HG02623 (cell line): ENCODE data around the gene SLIT3.

ENCODE experiments used
- ATAC-seq: cut with Tn5 transposase; IDR thresholded peaks from one replicate; pipeline ENCODE4 v1.9.1; 2021; ENCODE audit warnings: moderate library complexity; ENCODE audit not compliant: unreplicated experiment

The SLIT3 gene

GRCh38 chr5:168975331-168975730 lies 325.6 kb downstream of the SLIT3 start:
- ATAC-seq = no peak

DNA sequence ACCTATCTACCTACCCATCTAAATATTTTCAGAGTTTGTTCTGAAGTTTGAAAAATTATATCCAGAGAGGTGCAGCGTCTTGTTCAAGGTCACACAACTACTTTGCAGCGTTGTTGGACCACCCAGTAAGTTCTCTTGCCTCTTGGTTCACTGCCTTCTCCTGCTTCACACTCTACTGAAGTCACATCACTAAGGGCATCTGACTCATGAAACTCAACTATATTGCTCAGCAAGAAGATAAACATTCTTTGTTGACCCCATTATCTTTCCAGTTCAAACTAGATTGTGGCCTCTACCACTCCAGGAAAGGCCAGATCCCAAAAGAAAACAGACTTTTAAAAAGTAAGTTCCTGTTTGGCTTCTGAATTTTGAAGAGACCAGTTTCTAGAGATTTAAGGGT lies 326.9 kb downstream of the SLIT3 start:
- no peak for ATAC-seq

- no peak for ATAC-seq
These were observed 328.2 kb downstream of the SLIT3 start for GRCh38 chr5:168972731-168973130.

DNA sequence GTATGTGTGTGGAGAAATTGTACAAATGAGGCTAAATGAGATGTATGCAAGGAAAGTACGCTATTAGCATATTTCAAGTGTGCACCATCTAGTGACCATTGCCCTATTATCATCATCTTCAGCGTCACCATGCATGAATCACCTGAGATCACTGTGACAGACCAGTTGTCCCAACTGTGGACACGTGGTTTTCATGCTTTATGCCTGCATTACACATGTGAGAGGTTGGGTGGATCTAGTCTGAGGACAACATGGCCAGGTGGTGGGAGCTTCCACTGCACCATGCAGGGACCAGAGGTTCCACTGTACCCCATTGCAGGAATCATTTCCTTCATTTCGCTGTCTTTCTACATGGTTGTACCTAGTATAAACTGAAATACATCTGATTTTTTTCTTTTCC lies 329.8 kb downstream of the SLIT3 start:
- no peak for ATAC-seq

GRCh38 chr5:168969326-168969886 lies 331.5 kb downstream of the SLIT3 start:
- no peak for ATAC-seq

GRCh38 chr5:168967882-168968620 lies 332.9 kb downstream of the SLIT3 start:
- no peak for ATAC-seq

- ATAC-seq = no peak
These were observed 335.3 kb downstream of the SLIT3 start for GRCh38 chr5:168965638-168966037.

DNA sequence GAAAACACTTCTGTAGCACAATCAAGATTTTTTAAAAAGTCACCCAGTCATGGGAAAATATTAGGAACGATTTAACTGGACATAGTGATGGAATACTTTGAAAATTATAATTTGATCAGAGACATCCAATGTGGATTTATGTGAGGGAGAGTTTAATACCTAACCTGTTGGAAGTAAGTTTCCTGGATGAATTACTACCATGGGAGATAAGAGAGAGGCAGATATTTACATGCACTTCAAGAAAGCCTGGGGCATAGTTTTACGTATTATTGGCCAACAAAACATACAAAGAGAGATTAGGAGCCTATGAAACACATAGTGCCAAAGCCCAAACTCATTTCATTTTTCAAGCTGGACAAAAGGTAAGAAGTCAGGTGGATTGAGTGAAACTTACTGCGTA lies 336.8 kb downstream of the SLIT3 start:
- no peak for ATAC-seq

- no peak for ATAC-seq
These were observed 338.6 kb downstream of the SLIT3 start for GRCh38 chr5:168962306-168962705.

- ATAC-seq = no peak
These were observed 339.3 kb downstream of the SLIT3 start for GRCh38 chr5:168961681-168962080.

- no peak for ATAC-seq
These were observed 340.4 kb downstream of the SLIT3 start for GRCh38 chr5:168960497-168960896.

DNA sequence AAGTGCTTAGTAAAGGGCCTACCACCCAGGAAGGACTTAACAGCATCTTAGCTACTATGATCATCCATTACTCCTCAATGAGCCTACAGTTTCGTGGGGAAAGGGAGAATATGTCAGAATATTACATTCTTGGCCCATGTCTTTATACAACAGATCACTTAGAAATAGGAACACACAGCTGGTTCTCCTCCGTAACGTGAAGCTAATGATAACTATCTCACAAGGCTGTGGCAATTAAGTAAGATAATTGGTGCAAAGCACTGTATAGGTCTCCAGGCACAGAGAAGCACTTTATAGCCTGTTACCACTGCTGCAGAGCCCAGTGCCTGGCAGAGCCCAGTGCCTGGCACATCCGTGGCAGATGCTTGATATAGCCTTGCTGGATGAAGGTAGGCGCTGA lies 347.6 kb downstream of the SLIT3 start:
- no peak for ATAC-seq

DNA sequence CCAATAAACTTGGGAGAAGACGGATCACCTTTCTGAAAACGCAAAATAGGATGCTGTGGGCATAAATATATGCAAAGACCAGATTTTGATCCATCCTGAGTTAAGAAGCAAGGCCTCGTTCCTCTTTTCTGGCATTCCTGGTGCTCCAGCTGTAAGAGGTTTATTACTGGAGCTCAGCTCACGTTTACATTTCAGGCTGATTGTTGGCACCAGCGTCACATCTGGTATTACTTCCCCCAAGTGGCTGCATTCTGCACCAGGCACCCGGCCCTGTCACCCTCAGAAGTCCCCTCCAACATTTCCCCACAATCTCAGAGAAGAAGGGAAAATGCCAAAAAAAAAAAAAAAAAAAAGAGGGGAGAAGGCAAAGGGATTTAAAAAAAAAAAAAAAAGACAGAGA lies 348.7 kb downstream of the SLIT3 start:
- no peak for ATAC-seq

DNA sequence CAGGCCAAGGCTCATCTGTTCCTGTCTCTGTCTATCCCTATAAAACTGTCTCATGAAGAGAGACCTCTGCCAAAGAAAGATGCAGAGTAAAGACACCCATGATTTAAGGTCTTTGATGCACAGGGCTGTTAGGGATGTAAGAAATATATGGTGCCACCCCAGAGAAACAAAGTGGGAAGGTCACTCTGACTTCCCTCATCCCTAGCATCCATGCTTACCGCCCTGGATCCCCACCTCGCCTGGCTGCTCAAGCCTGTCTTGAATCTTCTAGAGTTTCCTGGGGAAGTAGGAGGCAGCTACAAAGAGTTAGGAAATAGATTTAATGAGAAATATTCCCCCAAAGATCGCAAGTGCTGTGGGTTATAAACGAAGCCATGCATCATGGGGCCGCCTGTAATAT lies 349.2 kb downstream of the SLIT3 start:
- no peak for ATAC-seq

GRCh38 chr5:168951356-168951755 lies 349.6 kb downstream of the SLIT3 start:
- ATAC-seq = no peak

DNA sequence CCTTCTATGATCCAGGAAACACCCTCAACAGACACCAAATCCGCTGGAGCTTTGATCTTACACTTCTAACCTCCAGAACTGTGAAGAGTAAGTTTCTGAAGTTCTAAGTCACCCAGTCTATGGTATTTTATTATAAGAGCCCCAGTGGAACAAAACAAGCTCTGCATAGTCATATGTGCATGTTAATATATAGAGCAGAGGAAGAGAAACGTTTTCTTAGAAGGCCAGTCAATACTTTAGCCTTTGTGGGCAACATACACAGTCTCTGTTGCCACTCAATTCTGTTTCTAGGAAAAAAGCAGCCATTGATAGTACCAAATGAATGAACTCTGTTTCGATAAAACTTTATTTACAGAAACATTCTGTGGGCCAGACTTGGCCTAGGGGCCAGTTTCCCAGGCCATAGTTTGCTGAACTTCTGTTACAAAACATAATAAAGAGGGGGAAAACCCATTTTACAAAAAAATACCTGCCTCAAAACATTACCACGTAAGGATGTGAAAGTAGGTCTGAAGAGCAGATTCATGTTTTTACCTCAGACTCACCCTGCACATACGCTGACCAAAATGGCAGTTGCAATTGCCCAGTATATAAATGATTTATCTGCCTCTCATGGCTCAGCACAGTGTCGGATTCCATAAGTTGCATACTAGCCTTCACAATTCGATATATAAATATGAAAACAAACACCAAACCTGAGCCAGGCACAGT lies 350.5 kb downstream of the SLIT3 start:
- no peak for ATAC-seq

DNA sequence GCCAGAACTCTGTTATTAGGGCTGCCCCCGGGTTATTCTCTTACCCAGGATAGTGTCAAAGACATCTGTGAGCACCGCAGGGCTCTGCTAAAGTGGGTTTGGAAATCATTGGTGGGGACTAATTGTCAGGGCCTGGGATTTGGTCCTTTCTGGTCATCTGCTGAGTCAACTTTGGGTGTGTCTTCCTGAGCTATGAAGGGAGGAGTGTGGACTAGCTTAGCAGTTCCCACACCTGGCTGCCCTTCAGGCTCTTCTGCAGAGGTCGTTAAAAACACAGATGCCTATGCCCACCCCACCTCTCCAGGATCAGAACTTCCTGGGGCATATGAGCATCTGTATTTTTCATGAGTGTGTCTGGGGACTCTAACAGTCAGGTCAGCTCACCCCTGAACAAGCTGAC lies 352.2 kb downstream of the SLIT3 start:
- no peak for ATAC-seq

DNA sequence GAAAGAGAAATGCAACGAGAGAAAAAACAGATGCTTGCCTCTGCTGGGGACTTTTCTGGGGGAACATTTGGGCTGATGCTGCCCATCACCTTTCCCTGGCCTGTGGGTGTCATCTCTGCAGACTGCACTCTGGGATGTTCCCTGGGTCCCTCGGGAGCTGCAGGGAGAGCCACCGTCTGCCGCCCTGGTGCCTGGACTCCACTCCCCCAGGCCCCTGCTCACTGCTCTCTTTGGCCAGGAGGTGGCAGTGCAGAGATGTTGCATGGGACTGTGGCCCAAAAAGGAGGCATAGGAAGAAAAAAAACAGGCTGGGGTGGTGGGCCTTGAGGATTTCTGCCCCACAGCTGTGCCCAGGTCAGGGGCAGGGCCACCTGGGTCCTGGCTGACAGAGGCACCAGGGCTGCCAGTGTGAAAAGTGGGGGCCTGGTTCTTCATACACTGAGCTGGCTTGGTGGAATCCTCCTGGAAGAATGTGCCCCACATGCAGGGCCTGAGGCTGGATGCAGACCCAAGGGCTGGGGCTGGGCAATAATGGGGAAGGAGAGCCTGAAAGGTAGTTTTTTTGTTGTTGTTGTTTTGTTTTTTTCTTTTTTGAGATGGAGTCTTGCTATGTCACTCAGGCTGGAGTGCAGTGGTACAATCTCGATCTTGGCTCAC lies 353.6 kb downstream of the SLIT3 start:
- ATAC-seq = peak; percentile 54

- no peak for ATAC-seq
These were observed 354.6 kb downstream of the SLIT3 start for GRCh38 chr5:168946363-168946762.

GRCh38 chr5:168944004-168944403 lies 356.9 kb downstream of the SLIT3 start:
- no peak for ATAC-seq

DNA sequence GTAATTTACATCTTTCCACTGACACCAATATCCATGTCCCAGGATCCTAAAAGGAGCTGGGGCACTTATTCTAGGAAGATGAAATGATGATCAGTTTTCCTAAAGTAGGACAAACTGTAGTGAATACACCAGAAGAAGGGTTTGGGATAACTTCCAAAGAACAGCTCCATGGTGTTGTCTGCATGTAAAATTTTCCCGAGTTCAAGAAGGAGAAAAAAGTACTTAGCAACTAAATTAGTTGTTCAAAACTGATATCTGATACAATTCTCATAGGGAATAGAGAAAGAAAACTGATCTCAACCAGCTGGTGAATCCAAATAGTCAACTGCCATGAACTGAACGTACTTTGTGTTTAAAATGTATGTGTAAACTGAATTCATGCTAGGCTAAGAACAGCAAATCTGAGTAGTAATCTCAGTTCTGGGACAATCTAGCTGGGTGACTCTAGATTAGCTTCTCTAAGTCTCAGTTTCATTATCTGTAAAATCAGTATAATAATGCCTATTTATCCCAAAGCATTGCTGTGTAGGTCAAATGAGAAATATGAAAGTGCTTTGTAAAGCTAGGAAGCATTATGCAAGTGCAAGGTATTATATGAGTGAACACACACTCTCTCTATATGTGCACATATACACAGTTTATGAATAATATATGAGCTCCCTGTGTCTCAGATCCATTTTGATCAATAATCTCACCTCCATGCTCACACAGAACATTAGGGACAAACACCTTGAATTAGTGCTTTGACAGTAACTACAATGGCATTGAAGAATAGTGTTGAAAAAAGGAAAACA lies 357.7 kb downstream of the SLIT3 start:
- ATAC-seq = no peak
